ENCODE results near the gene PHF23. TPM values are rescaled to one million over a fixed set of nuclear protein-coding genes. Genes with fewer than 3 reads are reported as not detected.

The PHF23 gene
- total and polyA plus RNA-seq, 9 of the 15 experiments (the other 6 are each of a cell fraction or from before 2014, with no cell fraction given) = 7.4 to 87.5 (median 33.7) TPM

GRCh38 chr17:7251661-7252175, 12.5 kb upstream of the PHF23 start, which contains the start of gene CTDNEP1 (continued):
- peak; percentile 84 for TF ChIP-seq RBBP5 (IDR thresholded peaks at IDR 0.05; ENCODE audit: borderline replicate concordance, insufficient read depth, low read length, poor library complexity, severe bottlenecking)
- peak; percentile 96 for TF ChIP-seq GABPA (tag; conservative IDR thresholded peaks at IDR 0.05; ENCODE audit: low read depth)
- peak; percentile 81; the same call in 1 of the 2 replicates for TF ChIP-seq VEZF1 (CRISPR knock-in tag; IDR thresholded peaks at IDR 0.05)
- peak; percentile 55; the same call in 1 of the 2 replicates for TF ChIP-seq HCFC1 (IDR thresholded peaks at IDR 0.05; ENCODE audit: low read depth, low read length)
- TF ChIP-seq ELF1 (tag; IDR thresholded peaks at IDR 0.05) = peak; percentile 75
- TF ChIP-seq NFE2 (IDR thresholded peaks at IDR 0.05; ENCODE audit: low read depth) = no peak
- no peak for TF ChIP-seq NFIX (CRISPR knock-in tag; IDR thresholded peaks at IDR 0.05; ENCODE audit: low read depth)
- TF ChIP-seq, protein P1, sequence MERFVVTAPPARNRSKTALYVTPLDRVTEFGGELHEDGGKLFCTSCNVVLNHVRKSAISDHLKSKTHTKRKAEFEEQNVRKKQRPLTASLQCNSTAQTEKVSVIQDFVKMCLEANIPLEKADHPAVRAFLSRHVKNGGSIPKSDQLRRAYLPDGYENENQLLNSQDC (CRISPR knock-in tag; IDR thresholded peaks at IDR 0.05) = 0 out of 2 replicates have a peak, but pooled peaks have one; percentile 71
- TF ChIP-seq DMBX1 (CRISPR knock-in tag; IDR thresholded peaks at IDR 0.05; ENCODE audit: borderline replicate concordance) = no peak
- TF ChIP-seq PHF20 (IDR thresholded peaks at IDR 0.05; ENCODE audit: partially characterized antibody) = peak; percentile 47
- TF ChIP-seq ZNF280A (IDR thresholded peaks at IDR 0.05; ENCODE audit: low read depth, partially characterized antibody) = no peak
- no peak for TF ChIP-seq NR2C2 (CRISPR knock-in tag; IDR thresholded peaks at IDR 0.05)
- peak; percentile 96 for TF ChIP-seq NR2C2 (tag; IDR thresholded peaks at IDR 0.05)
- TF ChIP-seq ARNT (IDR thresholded peaks at IDR 0.05) = no peak
- no peak for TF ChIP-seq AFF4 (CRISPR knock-in tag; IDR thresholded peaks at IDR 0.05)
- peak; percentile 97 for TF ChIP-seq C11orf30 (IDR thresholded peaks at IDR 0.05; ENCODE audit: low read depth)
- peak; percentile 86 for TF ChIP-seq CREM (IDR thresholded peaks at IDR 0.05; ENCODE audit: low read depth)
- TF ChIP-seq, protein P2, sequence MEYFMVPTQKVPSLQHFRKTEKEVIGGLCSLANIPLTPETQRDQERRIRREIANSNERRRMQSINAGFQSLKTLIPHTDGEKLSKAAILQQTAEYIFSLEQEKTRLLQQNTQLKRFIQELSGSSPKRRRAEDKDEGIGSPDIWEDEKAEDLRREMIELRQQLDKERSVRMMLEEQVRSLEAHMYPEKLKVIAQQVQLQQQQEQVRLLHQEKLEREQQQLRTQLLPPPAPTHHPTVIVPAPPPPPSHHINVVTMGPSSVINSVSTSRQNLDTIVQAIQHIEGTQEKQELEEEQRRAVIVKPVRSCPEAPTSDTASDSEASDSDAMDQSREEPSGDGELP (CRISPR knock-in tag; IDR thresholded peaks at IDR 0.05; ENCODE audit: borderline replicate concordance) = peak; percentile 55; the same call in 1 of the 2 replicates

Measured in K562 (cell line).